Nephron (organoid): ENCODE data around the gene SLC6A15.

Experiments used
- H3K27ac Mint-ChIP-seq, 3 experiments: 2 replicates each; pipeline ENCODE4 v1.8.0; 2020; ENCODE audit warnings: mixed read lengths in 3 of 3, mild to moderate bottlenecking in 2 of 3, moderate library complexity in 1 of 3
- H3K27me3 Mint-ChIP-seq: 2 replicates; pipeline ENCODE4 v1.8.0; 2021; ENCODE audit warnings: low read depth, mild to moderate bottlenecking, moderate library complexity, mixed read lengths
- H3K36me3 Mint-ChIP-seq: 2 replicates; pipeline ENCODE4 v1.8.0; 2020; ENCODE audit warnings: low read depth, mixed read lengths
- H3K4me1 Mint-ChIP-seq: 2 replicates; pipeline ENCODE4 v1.8.0; 2020; ENCODE audit warnings: mixed read lengths
- H3K4me3 Mint-ChIP-seq, 3 experiments: 2 replicates each; pipeline ENCODE4 v1.8.0; 2020; ENCODE audit warnings: mild to moderate bottlenecking in 3 of 3, mixed read lengths in 3 of 3, moderate library complexity in 2 of 3
- H3K9me3 Mint-ChIP-seq: 2 replicates; pipeline ENCODE4 v1.8.0; 2020; ENCODE audit warnings: mixed read lengths
- CTCF ChIP-seq, 3 experiments: fragments of 200-600 bp; sonication (generic); IDR thresholded peaks; one replicate each; pipeline ENCODE4 v1.5.0; 2021; ENCODE audit warnings: antibody characterized with exemption in 3 of 3; ENCODE audit not compliant: unreplicated experiment in 3 of 3

Gene SLC6A15

GRCh38 chr12:84813780-84814663 lies 98.6 kb downstream of the SLC6A15 start:
- no peaks in the 10 kb centered on the region for H3K36me3 Mint-ChIP-seq
- TF ChIP-seq CTCF (IDR thresholded peaks at IDR 0.05; ENCODE audit: unreplicated experiment in 3 of 3) = no peak
- H3K27me3 Mint-ChIP-seq = no peaks in the 10 kb centered on the region
- H3K9me3 Mint-ChIP-seq = no peaks in the 10 kb centered on the region
- H3K4me1 Mint-ChIP-seq = peaks cover 6% of the 10 kb centered on the region
- H3K27ac Mint-ChIP-seq = no peak overlapping the region
- no peak overlapping the region for H3K4me3 Mint-ChIP-seq

GRCh38 chr12:84811291-84811690 lies 101.3 kb downstream of the SLC6A15 start:
- peaks cover 6% of the 10 kb centered on the region for H3K4me1 Mint-ChIP-seq
- H3K27me3 Mint-ChIP-seq = no peaks in the 10 kb centered on the region
- H3K4me3 Mint-ChIP-seq = no peak overlapping the region
- no peaks in the 10 kb centered on the region for H3K9me3 Mint-ChIP-seq
- TF ChIP-seq CTCF (IDR thresholded peaks at IDR 0.05; ENCODE audit: unreplicated experiment in 3 of 3) = no peak
- no peaks in the 10 kb centered on the region for H3K36me3 Mint-ChIP-seq
- no peak overlapping the region for H3K27ac Mint-ChIP-seq

- Mint-ChIP-seq H3K27ac (no peak overlapping the region), H3K9me3 (no peaks in the 10 kb centered on the region), H3K4me1 (peaks cover 6% of the 10 kb centered on the region), H3K36me3 (no peaks in the 10 kb centered on the region), H3K27me3 (no peaks in the 10 kb centered on the region), H3K4me3 (no peak overlapping the region)
- no peak for TF ChIP-seq CTCF (IDR thresholded peaks at IDR 0.05; ENCODE audit: unreplicated experiment in 3 of 3)
Observed at GRCh38 chr12:84810611-84811010, 102.0 kb downstream of the SLC6A15 start.
